ENCODE measurements around the gene AFF3.

DNA sequence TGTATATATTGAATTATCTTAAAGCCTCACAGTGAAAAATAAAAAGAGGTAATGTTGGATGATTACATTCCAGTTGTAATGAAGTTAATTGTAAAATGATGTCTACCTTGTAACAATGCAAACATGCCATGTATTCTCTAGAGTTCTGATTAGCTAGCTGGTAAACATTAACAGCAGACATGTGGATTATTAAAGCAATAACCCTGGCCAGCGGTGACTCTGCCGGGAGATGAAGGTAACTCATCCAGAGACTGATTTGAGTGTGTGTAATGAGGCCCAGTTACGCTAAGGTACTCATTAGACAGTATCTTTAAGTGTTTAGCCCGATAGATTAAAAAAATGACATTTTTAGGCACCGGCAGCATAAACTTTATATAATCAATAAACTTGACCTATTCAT, 573.0 kb downstream of the AFF3 start:
- TF ChIP-seq NFIC (IDR thresholded peaks at IDR 0.05), result no peak
- TF ChIP-seq CEBPB (IDR thresholded peaks at IDR 0.05), result no peak
- TF ChIP-seq, protein P1, sequence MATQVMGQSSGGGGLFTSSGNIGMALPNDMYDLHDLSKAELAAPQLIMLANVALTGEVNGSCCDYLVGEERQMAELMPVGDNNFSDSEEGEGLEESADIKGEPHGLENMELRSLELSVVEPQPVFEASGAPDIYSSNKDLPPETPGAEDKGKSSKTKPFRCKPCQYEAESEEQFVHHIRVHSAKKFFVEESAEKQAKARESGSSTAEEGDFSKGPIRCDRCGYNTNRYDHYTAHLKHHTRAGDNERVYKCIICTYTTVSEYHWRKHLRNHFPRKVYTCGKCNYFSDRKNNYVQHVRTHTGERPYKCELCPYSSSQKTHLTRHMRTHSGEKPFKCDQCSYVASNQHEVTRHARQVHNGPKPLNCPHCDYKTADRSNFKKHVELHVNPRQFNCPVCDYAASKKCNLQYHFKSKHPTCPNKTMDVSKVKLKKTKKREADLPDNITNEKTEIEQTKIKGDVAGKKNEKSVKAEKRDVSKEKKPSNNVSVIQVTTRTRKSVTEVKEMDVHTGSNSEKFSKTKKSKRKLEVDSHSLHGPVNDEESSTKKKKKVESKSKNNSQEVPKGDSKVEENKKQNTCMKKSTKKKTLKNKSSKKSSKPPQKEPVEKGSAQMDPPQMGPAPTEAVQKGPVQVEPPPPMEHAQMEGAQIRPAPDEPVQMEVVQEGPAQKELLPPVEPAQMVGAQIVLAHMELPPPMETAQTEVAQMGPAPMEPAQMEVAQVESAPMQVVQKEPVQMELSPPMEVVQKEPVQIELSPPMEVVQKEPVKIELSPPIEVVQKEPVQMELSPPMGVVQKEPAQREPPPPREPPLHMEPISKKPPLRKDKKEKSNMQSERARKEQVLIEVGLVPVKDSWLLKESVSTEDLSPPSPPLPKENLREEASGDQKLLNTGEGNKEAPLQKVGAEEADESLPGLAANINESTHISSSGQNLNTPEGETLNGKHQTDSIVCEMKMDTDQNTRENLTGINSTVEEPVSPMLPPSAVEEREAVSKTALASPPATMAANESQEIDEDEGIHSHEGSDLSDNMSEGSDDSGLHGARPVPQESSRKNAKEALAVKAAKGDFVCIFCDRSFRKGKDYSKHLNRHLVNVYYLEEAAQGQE (IDR thresholded peaks at IDR 0.05; ENCODE audit: low read depth), result no peak
- TF ChIP-seq TAF1 (IDR thresholded peaks at IDR 0.05; ENCODE audit: low read depth), result no peak
- TF ChIP-seq EP300 (IDR thresholded peaks at IDR 0.05; ENCODE audit: borderline replicate concordance), result no peak
- TF ChIP-seq FOXM1 (IDR thresholded peaks at IDR 0.05; ENCODE audit: borderline replicate concordance, low read depth), result no peak
- TF ChIP-seq, protein P2, sequence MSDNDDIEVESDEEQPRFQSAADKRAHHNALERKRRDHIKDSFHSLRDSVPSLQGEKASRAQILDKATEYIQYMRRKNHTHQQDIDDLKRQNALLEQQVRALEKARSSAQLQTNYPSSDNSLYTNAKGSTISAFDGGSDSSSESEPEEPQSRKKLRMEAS (IDR thresholded peaks at IDR 0.05), result no peak
- no peak for TF ChIP-seq CREB1 (IDR thresholded peaks at IDR 0.05; ENCODE audit: low read depth)

Measured in Ishikawa (cell line).